ENCODE measurements around the gene TRIM62. TPM values are rescaled to one million over a fixed set of nuclear protein-coding genes. Genes with fewer than 3 reads are reported as not detected.

Gene TRIM62
- total RNA-seq, 1 donor from 2014 or later = 10.8 TPM

DNA sequence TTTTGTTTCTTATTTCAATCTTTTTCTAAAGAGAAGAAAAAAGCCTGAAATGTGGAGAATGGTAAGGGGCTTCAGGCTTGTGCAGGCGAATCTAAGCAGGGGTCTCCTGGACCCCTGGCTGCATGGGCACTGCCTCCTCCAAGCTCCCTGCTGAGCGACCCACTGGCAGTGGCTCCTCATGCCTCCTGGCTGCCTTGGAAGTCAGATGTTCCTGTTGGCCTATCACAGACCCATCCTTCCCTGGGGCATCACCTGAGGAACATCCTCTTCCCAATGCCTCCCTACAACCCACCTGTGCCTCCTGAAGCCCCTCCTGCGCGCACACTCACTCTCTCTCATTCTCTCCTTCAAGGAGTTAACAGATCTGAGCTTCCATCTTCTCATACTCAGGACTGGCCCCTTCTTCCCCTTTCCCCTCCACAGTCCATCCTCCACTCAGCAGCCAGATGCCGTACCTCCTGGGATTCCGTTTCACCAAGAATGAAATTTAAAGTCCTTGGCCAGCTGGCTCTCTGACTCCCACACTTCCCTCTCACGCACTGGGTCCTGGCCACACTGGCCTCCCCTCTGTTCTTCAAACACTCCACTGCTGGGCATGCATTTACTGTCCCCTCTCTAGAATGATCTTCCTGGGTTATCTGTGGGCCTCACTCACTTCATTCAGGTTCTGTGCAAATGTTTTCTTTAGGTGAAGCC lies 59.2 kb downstream of the TRIM62 start:
- Histone ChIP-seq H3K9me3 (ENCODE audit: insufficient read depth, low read depth, low read length) (no peaks in the 10 kb centered on the region), H2AFZ (ENCODE audit: low read depth, low read length) (no peak overlapping the region), H3K4me3 (ENCODE audit: insufficient read depth, low read depth, low read length) (no peak overlapping the region), H3K4me2 (ENCODE audit: low read length) (no peak overlapping the region), H3K9ac (ENCODE audit: low read length) (no peak overlapping the region), H3K27ac (ENCODE audit: low read depth, low read length) (no peak overlapping the region), H3K36me3 (ENCODE audit: insufficient read depth, low read length) (no peaks in the 10 kb centered on the region), H3K79me2 (ENCODE audit: insufficient read depth, low read length) (peaks cover 10% of the 10 kb centered on the region), H4K20me1 (ENCODE audit: insufficient read depth, low read length) (no peaks in the 10 kb centered on the region), H3K27me3 (ENCODE audit: insufficient read depth, low read length) (no peaks in the 10 kb centered on the region), H3K4me1 (ENCODE audit: insufficient read depth, low read length) (peaks cover 5% of the 10 kb centered on the region)
- Mint-ChIP-seq H3K27me3 (ENCODE audit: low read depth, unreplicated experiment) (peaks cover 18% of the 10 kb centered on the region), H3K36me3 (ENCODE audit: low read depth, unreplicated experiment) (peaks cover 19% of the 10 kb centered on the region), H3K9me3 (ENCODE audit: unreplicated experiment) (peaks cover 2% of the 10 kb centered on the region), H3K27ac (ENCODE audit: unreplicated experiment) (no peak overlapping the region), H3K4me3 (ENCODE audit: unreplicated experiment) (no peak overlapping the region), H3K4me1 (ENCODE audit: low read depth, unreplicated experiment) (peaks cover 7% of the 10 kb centered on the region)
- TF ChIP-seq EZH2 (IDR thresholded peaks at IDR 0.05; ENCODE audit: insufficient read depth, low read length) = no peak
- TF ChIP-seq, protein P1, sequence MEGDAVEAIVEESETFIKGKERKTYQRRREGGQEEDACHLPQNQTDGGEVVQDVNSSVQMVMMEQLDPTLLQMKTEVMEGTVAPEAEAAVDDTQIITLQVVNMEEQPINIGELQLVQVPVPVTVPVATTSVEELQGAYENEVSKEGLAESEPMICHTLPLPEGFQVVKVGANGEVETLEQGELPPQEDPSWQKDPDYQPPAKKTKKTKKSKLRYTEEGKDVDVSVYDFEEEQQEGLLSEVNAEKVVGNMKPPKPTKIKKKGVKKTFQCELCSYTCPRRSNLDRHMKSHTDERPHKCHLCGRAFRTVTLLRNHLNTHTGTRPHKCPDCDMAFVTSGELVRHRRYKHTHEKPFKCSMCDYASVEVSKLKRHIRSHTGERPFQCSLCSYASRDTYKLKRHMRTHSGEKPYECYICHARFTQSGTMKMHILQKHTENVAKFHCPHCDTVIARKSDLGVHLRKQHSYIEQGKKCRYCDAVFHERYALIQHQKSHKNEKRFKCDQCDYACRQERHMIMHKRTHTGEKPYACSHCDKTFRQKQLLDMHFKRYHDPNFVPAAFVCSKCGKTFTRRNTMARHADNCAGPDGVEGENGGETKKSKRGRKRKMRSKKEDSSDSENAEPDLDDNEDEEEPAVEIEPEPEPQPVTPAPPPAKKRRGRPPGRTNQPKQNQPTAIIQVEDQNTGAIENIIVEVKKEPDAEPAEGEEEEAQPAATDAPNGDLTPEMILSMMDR (IDR thresholded peaks at IDR 0.05; ENCODE audit: insufficient read depth, low read depth, low read length) = no peak
- FAIRE-seq (no peak), DNase-seq (ENCODE audit: low read depth) (no peak)

DNA sequence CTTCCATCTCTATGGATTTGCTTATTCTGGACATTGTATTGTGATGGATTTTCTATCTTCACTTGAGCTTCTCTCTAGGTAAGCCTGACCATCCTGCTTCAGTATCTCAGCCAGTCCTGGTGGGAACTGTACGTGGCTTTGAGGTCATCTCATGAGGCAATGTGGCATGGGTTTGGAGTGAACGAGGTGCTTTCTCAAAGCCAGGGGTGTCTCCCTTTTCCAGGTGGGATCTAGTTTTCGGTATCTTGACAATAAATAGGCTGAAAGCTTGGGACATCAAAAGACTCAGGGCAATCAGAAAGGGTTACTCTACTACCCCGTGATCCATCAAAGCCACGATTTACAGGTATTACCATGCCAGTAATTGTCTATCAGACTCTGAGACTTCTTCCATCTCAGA lies 60.1 kb downstream of the TRIM62 start:
- peaks cover 7% of the 10 kb centered on the region for H3K4me1 Mint-ChIP-seq (ENCODE audit: low read depth, unreplicated experiment)

More for the DNA sequence above, 60.1 kb downstream of the TRIM62 start:
- no peaks in the 10 kb centered on the region for H3K27me3 ChIP-seq (ENCODE audit: insufficient read depth, low read length)
- Mint-ChIP-seq H3K36me3 (ENCODE audit: low read depth, unreplicated experiment) (peaks cover 16% of the 10 kb centered on the region), H3K27me3 (ENCODE audit: low read depth, unreplicated experiment) (peaks cover 18% of the 10 kb centered on the region), H3K4me3 (ENCODE audit: unreplicated experiment) (no peak overlapping the region), H3K27ac (ENCODE audit: unreplicated experiment) (no peak overlapping the region), H3K9me3 (ENCODE audit: unreplicated experiment) (peaks cover 2% of the 10 kb centered on the region)
- FAIRE-seq = no peak
- H3K79me2 ChIP-seq (ENCODE audit: insufficient read depth, low read length) = peaks cover 8% of the 10 kb centered on the region
- H3K4me2 ChIP-seq (ENCODE audit: low read length) = no peak overlapping the region
- H3K27ac ChIP-seq (ENCODE audit: low read depth, low read length) = no peak overlapping the region
- no peaks in the 10 kb centered on the region for H4K20me1 ChIP-seq (ENCODE audit: insufficient read depth, low read length)
- no peak for DNase-seq (ENCODE audit: low read depth)
- H2AFZ ChIP-seq (ENCODE audit: low read depth, low read length) = no peak overlapping the region
- no peak overlapping the region for H3K4me3 ChIP-seq (ENCODE audit: insufficient read depth, low read depth, low read length)
- H3K9ac ChIP-seq (ENCODE audit: low read length) = no peak overlapping the region
- TF ChIP-seq, protein P1 (IDR thresholded peaks at IDR 0.05; ENCODE audit: insufficient read depth, low read depth, low read length) = no peak
- TF ChIP-seq EZH2 (IDR thresholded peaks at IDR 0.05; ENCODE audit: insufficient read depth, low read length) = no peak
- peaks cover 5% of the 10 kb centered on the region for H3K4me1 ChIP-seq (ENCODE audit: insufficient read depth, low read length)
- H3K36me3 ChIP-seq (ENCODE audit: insufficient read depth, low read length) = no peaks in the 10 kb centered on the region
- H3K9me3 ChIP-seq (ENCODE audit: insufficient read depth, low read depth, low read length) = no peaks in the 10 kb centered on the region

Data from astrocyte (in vitro differentiated cells and primary cell).